Ovary (tissue), 9 donors: ENCODE data around the gene TEX51. TPM values are rescaled to one million over a fixed set of nuclear protein-coding genes. Genes with fewer than 3 reads are reported as not detected.

Experiments
- DNase-seq, 5 donors: peaks; one replicate each; pipeline ENCODE4 v3.0.0-alpha.2; 2019 to 2020
- H3K27ac ChIP-seq, 2 donors: fragments of 200-600 bp; one replicate each; pipeline versions ENCODE4 v1.5.1 to v1.8.0; 2019 to 2022
- H3K27me3 ChIP-seq: fragments of 200-600 bp; one replicate; pipeline ENCODE4 v1.8.0; 2022
- H3K36me3 ChIP-seq: fragments of 200-600 bp; sonication (generic); one replicate; pipeline ENCODE4 v1.5.1; 2019
- H3K4me1 ChIP-seq: one replicate; pipeline ENCODE4 v1.8.1; 2013; ENCODE audit warnings: mild to moderate bottlenecking, moderate library complexity; ENCODE audit not compliant: insufficient read depth
- H3K4me3 ChIP-seq: fragments of 200-600 bp; sonication (generic); one replicate; pipeline ENCODE4 v1.5.1; 2017
- H3K9me3 ChIP-seq, 2 donors: fragments of 200-600 bp in 1 of 2; sonication (generic) in 1 of 2; one replicate each; pipeline versions ENCODE4 v1.5.1 to v1.8.1; 2013 to 2019; ENCODE audit warnings: mild to moderate bottlenecking in 1 of 2, moderate library complexity in 1 of 2
- CTCF ChIP-seq, 3 donors: fragments of 450-650 bp in 2 of 3; fragments of 200-600 bp in 1 of 3; IDR thresholded peaks; one replicate each; pipeline versions ENCODE4 v1.5.1 to v1.8.0; 2016 to 2022; ENCODE audit warnings: antibody characterized with exemption in 3 of 3, mild to moderate bottlenecking in 1 of 3
- EP300 ChIP-seq: sonication (generic); formaldehyde crosslinking; IDR thresholded peaks from one replicate; pipeline ENCODE4 v1.6.1; 2017; ENCODE audit warnings: antibody characterized with exemption
- POLR2A ChIP-seq: fragments of 450-650 bp; IDR thresholded peaks from one replicate; pipeline ENCODE4 v1.6.1; 2017; ENCODE audit warnings: antibody characterized with exemption, mild to moderate bottlenecking, moderate library complexity
- WGBS, 3 donors: extraction: QIAGEN DNeasy Blood & Tissue Kit in 1 of 3; methylation state at CpG; one replicate each; pipeline versions ENCODE4 v1.1.5 to v1.1.7; 2013 to 2017; 5-methylcytosine and 5-hydroxymethylcytosine counted together
- intact Hi-C, 4 donors: fragments of 100-400 bp; cut with DNase I; formaldehyde crosslinking; loops; one replicate each; pipeline versions ENCODE4 v1.11.0 to v1.15.1; 2022 to 2023
- polyA plus RNA-seq, 2 donors: library from polyadenylated mRNA; stranded (reverse); fragments of 200-250 nt in 1 of 2; fragments of 350-450 nt in 1 of 2; fragmentation: Illumina TruSeq in 1 of 2; extraction: RNeasy Lipid Tissue Mini Kit (QIAGEN cat#74804) in 1 of 2; gene quantifications; one replicate each; pipeline ENCODE4 v1.2.3, GENCODE V29; 2013 to 2014
- total RNA-seq, 7 donors: library from RNA; depleted of rRNA in 2 of 7; stranded (reverse); fragments of >200 nt in 2 of 7; fragmentation: NEBNext Ultra II Directional in 3 of 7; extraction: Animal tissue kit (Norgen Biotek cat#: 25700) in 3 of 7; gene quantifications; one replicate each; pipeline versions ENCODE4 v1.1.0 to v1.2.4, GENCODE V29; 2016 to 2023
- donor health status: DM: no; HTN: no; CAD: no; lungs with moderate emphysema.
- donor health status: DM: no; HTN: no; CAD: no.
- donor health status: Bipolar disorder and iron deficiency.
- donor health status: DM: yes; HTN: yes; CAD: no.
- donor health status: DM: no; HTN: no; CAD: no.
- donor health status: DM: yes; HTN: yes; CAD: no.

The TEX51 gene
- total and polyA plus RNA-seq, 9 donors: not detected

DNA sequence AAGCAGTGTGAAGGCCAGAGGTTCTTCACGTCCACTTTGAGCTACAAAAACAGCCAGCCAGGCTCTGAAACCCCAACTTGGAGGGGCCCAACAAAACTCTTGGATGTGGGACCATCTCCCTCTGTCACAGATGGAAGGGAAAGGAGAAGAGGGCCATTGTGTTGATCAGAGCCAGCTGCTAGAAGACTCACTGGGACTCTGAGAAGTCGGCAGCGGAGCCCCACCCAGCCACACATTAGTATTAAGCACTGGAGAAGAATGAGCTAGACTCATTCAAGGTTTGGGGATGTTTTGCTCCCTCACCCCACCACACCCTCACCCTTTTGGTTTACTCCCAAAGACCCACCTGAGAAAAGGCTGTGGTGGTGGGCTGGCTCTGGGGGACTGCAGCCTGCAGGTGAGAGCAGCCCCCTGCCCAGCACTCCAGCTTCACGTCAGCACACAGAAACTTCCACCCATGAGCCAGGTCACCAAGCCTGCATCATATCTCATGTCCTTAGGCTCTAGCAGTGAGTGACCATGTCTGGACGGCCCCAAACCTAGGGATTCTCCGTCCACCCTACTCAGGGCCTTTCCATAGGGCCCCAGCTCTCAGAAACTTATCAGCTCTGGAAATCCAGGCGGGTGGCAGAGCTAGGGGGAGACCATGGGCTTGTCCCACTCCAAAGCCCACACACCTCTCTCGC is 12.6 kb downstream of the TEX51 start:
- intact Hi-C loops: no loop called here
- DNase-seq: no peak
- 79 to 90% (median 84%) methylated on average over 8 of the region's 8 CpGs for WGBS, 3 donors
- no peaks in the 10 kb centered on the region for H3K4me1 ChIP-seq
- no peaks in the 10 kb centered on the region for H3K36me3 ChIP-seq
- H3K27ac ChIP-seq: no peak overlapping the region
- TF ChIP-seq EP300 (no peak), POLR2A (no peak), CTCF (IDR thresholded peaks at IDR 0.05) (no peak)
- no peak overlapping the region for H3K4me3 ChIP-seq
- no peaks in the 10 kb centered on the region for H3K9me3 ChIP-seq
- H3K27me3 ChIP-seq: no peaks in the 10 kb centered on the region

GRCh38 chr2:126912201-126912600 is 13.5 kb downstream of the TEX51 start:
- TF ChIP-seq EP300 (no peak), CTCF (IDR thresholded peaks at IDR 0.05) (no peak), POLR2A (no peak)
- WGBS, 3 donors: 81 to 87% (median 83%) methylated on average over 7 of the region's 7 CpGs
- H3K4me3 ChIP-seq: no peak overlapping the region
- intact Hi-C loops: no loop called here
- no peak overlapping the region for H3K27ac ChIP-seq
- no peak for DNase-seq
- no peaks in the 10 kb centered on the region for H3K4me1 ChIP-seq
- H3K9me3 ChIP-seq: no peaks in the 10 kb centered on the region
- no peaks in the 10 kb centered on the region for H3K27me3 ChIP-seq
- H3K36me3 ChIP-seq: no peaks in the 10 kb centered on the region

- Histone ChIP-seq H3K36me3 (no peaks in the 10 kb centered on the region), H3K4me1 (no peaks in the 10 kb centered on the region), H3K27me3 (no peaks in the 10 kb centered on the region), H3K4me3 (no peak overlapping the region), H3K9me3 (no peaks in the 10 kb centered on the region), H3K27ac (no peak overlapping the region)
- TF ChIP-seq POLR2A: no peak
- no peak for TF ChIP-seq EP300
- no peak for TF ChIP-seq CTCF (IDR thresholded peaks at IDR 0.05)
- intact Hi-C loops: no loop called here
- 73 to 80% (median 74%) methylated on average over 2 of the region's 2 CpGs for WGBS, 3 donors
- no peak for DNase-seq
These were observed 14.6 kb downstream of the TEX51 start for GRCh38 chr2:126913329-126913728.

- WGBS, 3 donors: 71 to 85% (median 72%) methylated on average over 10 of the region's 10 CpGs
- H3K4me1 ChIP-seq: no peaks in the 10 kb centered on the region
- H3K27ac ChIP-seq: no peak overlapping the region
- H3K36me3 ChIP-seq: no peaks in the 10 kb centered on the region
- H3K9me3 ChIP-seq: no peaks in the 10 kb centered on the region
- DNase-seq: no peak
- H3K4me3 ChIP-seq: no peak overlapping the region
- no peak for TF ChIP-seq POLR2A
- no peak for TF ChIP-seq CTCF (IDR thresholded peaks at IDR 0.05)
- no peak for TF ChIP-seq EP300
- intact Hi-C loops: no loop called here
- H3K27me3 ChIP-seq: no peaks in the 10 kb centered on the region
These were observed 15.4 kb downstream of the TEX51 start for GRCh38 chr2:126913881-126914615.
